GM23248 (cell line): ENCODE data around the gene TNFRSF11A. TPM values are rescaled to one million over a fixed set of nuclear protein-coding genes. Genes with fewer than 3 reads are reported as not detected.
A peak's percentile ranks its signal among the peaks of the same experiment; 100 is the strongest.

Experiments
- DNase-seq: peaks from one replicate; pipeline ENCODE4 v3.0.0-alpha.2; 2015
- H2AFZ ChIP-seq: fragments of 200-600 bp; sonication (generic); 2 replicates; pipeline ENCODE4 v1.6.1; 2016; ENCODE audit warnings: antibody characterized with exemption
- H3F3A ChIP-seq: fragments of 200-600 bp; sonication (generic); 2 replicates; pipeline ENCODE4 v1.6.1; 2016; ENCODE audit warnings: mild to moderate bottlenecking, antibody characterized with exemption, mixed run types; ENCODE audit not compliant: insufficient read depth
- H3K27ac ChIP-seq: fragments of 200-600 bp; sonication (generic); 2 replicates; pipeline ENCODE4 v1.5.1; 2016; ENCODE audit warnings: mild to moderate bottlenecking
- H3K27me3 ChIP-seq: fragments of 200-600 bp; sonication (generic); replicated peaks from 2 replicates; pipeline ENCODE4 v1.6.1; 2016; ENCODE audit warnings: mild to moderate bottlenecking; ENCODE audit not compliant: insufficient read depth
- H3K36me3 ChIP-seq: fragments of 200-600 bp; sonication (generic); 2 replicates; pipeline ENCODE4 v1.6.1; 2016; ENCODE audit warnings: low read depth, mild to moderate bottlenecking
- H3K4me1 ChIP-seq: fragments of 200-600 bp; sonication (generic); 2 replicates; pipeline ENCODE4 v1.6.1; 2016; ENCODE audit warnings: mild to moderate bottlenecking; ENCODE audit not compliant: insufficient read depth
- H3K4me2 ChIP-seq: fragments of 200-600 bp; sonication (generic); one replicate; pipeline ENCODE4 v1.6.1; 2016; ENCODE audit warnings: mild to moderate bottlenecking; ENCODE audit not compliant: unreplicated experiment
- H3K4me3 ChIP-seq: fragments of 200-600 bp; sonication (generic); 2 replicates; pipeline ENCODE4 v1.5.1; 2016; ENCODE audit warnings: mild to moderate bottlenecking
- H3K79me2 ChIP-seq: fragments of 200-600 bp; sonication (generic); 2 replicates; pipeline ENCODE4 v1.6.1; 2016; ENCODE audit warnings: mild to moderate bottlenecking; ENCODE audit not compliant: insufficient read depth
- H3K9ac ChIP-seq: fragments of 200-600 bp; sonication (generic); 2 replicates; pipeline ENCODE4 v1.6.1; 2016; ENCODE audit warnings: mild to moderate bottlenecking
- H3K9me2 ChIP-seq: fragments of 200-600 bp; sonication (generic); 2 replicates; pipeline ENCODE4 v1.6.1; 2016; ENCODE audit warnings: mixed run types, mild to moderate bottlenecking, moderate library complexity; ENCODE audit not compliant: insufficient read depth
- H3K9me3 ChIP-seq: fragments of 200-600 bp; sonication (generic); one replicate; pipeline ENCODE4 v1.6.1; 2017; ENCODE audit warnings: low read depth
- H4K20me1 ChIP-seq: fragments of 200-600 bp; sonication (generic); 2 replicates; pipeline ENCODE4 v1.6.0; 2016; ENCODE audit not compliant: insufficient read depth
- EZH2 ChIP-seq: fragments of 200-600 bp; sonication (generic); IDR thresholded peaks from 2 replicates; pipeline ENCODE4 v1.6.1; 2018; ENCODE audit warnings: antibody characterized with exemption, mild to moderate bottlenecking; ENCODE audit not compliant: insufficient read depth, poor library complexity, severe bottlenecking
- EZH2phosphoT487 ChIP-seq: fragments of 200-600 bp; sonication (generic); IDR thresholded peaks from 2 replicates; pipeline ENCODE4 v1.6.1; 2018; ENCODE audit warnings: antibody characterized with exemption, moderate library complexity, mild to moderate bottlenecking, low read depth; ENCODE audit not compliant: insufficient read depth
- WGBS, 2 experiments: methylation state at CpG; one replicate each; pipeline ENCODE4 v1.1.6; 2015 to 2017; ENCODE audit warnings: low lambda C conversion rate in 2 of 2, low coverage in 1 of 2; ENCODE audit errors: missing lambda C conversion rate in 2 of 2; 5-methylcytosine and 5-hydroxymethylcytosine counted together
- in situ Hi-C: fragments of 300-500 bp; cut with MboI; formaldehyde crosslinking; loops from 2 replicates; pipeline ENCODE4 v1.15.0; 2020
- polyA plus RNA-seq: library from polyadenylated mRNA; unstranded; fragments of >200 nt; fragmentation: Nextera tagmentation; extraction: Ambion mirVana; gene quantifications from 2 replicates; pipeline ENCODE4 v1.2.1, GENCODE V29; 2016
- total RNA-seq: library from RNA; depleted of rRNA; stranded (reverse); fragments of >200 nt; shearing (Covaris generic); gene quantifications from 2 replicates; pipeline ENCODE4 v1.2.3, GENCODE V29; 2014

TNFRSF11A gene
- total and polyA plus RNA-seq, 2 experiments from 2014 or later: 0.09 to 0.22 TPM

- DNase-seq: no peak
- TF ChIP-seq EZH2phosphoT487: no peak
- WGBS, 2 experiments: 52 to 58% methylated on average over 3 of the region's 3 CpGs
- in situ Hi-C loops: no loop called here
- H3K27ac ChIP-seq: no peak overlapping the region
- H2AFZ ChIP-seq: no peak overlapping the region
- H3K9me3 ChIP-seq: no peaks in the 10 kb centered on the region
- no peaks in the 10 kb centered on the region for H3K4me1 ChIP-seq
- H3F3A ChIP-seq: peaks cover 11% of the 10 kb centered on the region
- no peaks in the 10 kb centered on the region for H3K36me3 ChIP-seq
- H4K20me1 ChIP-seq: no peaks in the 10 kb centered on the region
- H3K9ac ChIP-seq: no peak overlapping the region
- no peaks in the 10 kb centered on the region for H3K9me2 ChIP-seq
- no peaks in the 10 kb centered on the region for H3K79me2 ChIP-seq
- H3K4me2 ChIP-seq: no peak overlapping the region
- H3K4me3 ChIP-seq: no peak overlapping the region
- peaks cover 39% of the 10 kb centered on the region for H3K27me3 ChIP-seq
Measured at GRCh38 chr18:62321201-62321600, 3.9 kb upstream of the TNFRSF11A start.

DNA sequence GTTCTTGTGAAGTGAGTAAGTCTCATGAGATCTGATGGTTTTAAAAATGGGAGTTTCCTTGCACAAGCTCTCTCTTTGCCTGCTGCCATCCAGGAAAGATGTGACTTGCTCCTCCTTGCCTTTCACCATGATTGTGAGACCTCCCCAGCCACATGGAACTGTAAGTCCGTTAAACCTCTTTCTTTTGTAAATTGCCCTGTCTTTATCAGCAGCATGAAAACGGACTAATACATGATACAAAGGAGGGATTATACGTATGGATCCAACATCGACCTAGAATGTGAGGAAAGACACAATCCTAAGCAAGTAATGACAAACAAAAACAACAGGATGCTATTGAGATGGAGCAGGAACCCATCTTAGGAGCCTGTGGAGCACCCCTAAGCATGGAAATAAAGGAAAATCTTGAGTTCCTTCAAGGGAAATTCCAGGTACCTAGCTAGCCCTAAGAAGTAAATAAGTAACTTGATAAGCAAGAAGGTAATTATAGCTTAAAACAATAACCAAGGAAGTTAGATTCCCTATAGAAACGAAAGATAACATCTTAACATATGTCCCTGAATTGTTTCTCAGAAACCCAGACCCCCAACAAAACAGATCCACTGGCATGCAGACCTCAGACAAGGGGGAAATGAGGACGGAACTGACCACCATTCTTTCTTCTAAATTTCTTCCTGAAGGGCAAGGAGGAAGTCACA lies 1.5 kb upstream of the TNFRSF11A start:
- H3K79me2 ChIP-seq: no peaks in the 10 kb centered on the region
- H3K27me3 ChIP-seq: peaks cover 61% of the 10 kb centered on the region
- H3K9ac ChIP-seq: no peak overlapping the region
- H3K4me1 ChIP-seq: no peaks in the 10 kb centered on the region
- DNase-seq: no peak
- no peaks in the 10 kb centered on the region for H4K20me1 ChIP-seq
- H2AFZ ChIP-seq: no peak overlapping the region
- no peak for TF ChIP-seq EZH2phosphoT487
- peak; percentile 84 for TF ChIP-seq EZH2
- H3K9me3 ChIP-seq: no peaks in the 10 kb centered on the region
- H3K4me2 ChIP-seq: no peak overlapping the region
- in situ Hi-C loops: no loop called here
- no peak overlapping the region for H3K4me3 ChIP-seq
- WGBS, 2 experiments: 2 to 3% methylated on average over 6 of the region's 6 CpGs
- no peaks in the 10 kb centered on the region for H3K9me2 ChIP-seq
- no peaks in the 10 kb centered on the region for H3K36me3 ChIP-seq
- peaks cover 11% of the 10 kb centered on the region for H3F3A ChIP-seq
- no peak overlapping the region for H3K27ac ChIP-seq

GRCh38 chr18:62324181-62324828 lies 805 bp upstream of the TNFRSF11A start:
- Histone ChIP-seq H3K9me2 (no peaks in the 10 kb centered on the region), H3K9ac (no peak overlapping the region), H3K4me2 (no peak overlapping the region), H3K9me3 (no peaks in the 10 kb centered on the region), H3K36me3 (no peaks in the 10 kb centered on the region), H3K79me2 (no peaks in the 10 kb centered on the region), H3K4me1 (peaks cover 2% of the 10 kb centered on the region; the same call in 1 of the 2 replicates), H3K27me3 (peaks cover 61% of the 10 kb centered on the region), H3K4me3 (no peak overlapping the region), H3F3A (peaks cover 13% of the 10 kb centered on the region), H4K20me1 (no peaks in the 10 kb centered on the region), H3K27ac (no peak overlapping the region), H2AFZ (no peak overlapping the region)
- peak; percentile 6 for DNase-seq
- TF ChIP-seq EZH2phosphoT487: no peak
- peak; percentile 56 for TF ChIP-seq EZH2
- WGBS, 2 experiments: 19 to 22% methylated on average over 12 of the region's 12 CpGs
- in situ Hi-C loops: no loop called here

GRCh38 chr18:62325806-62326645 lies 916 bp downstream of the TNFRSF11A start:
- Histone ChIP-seq H4K20me1 (no peaks in the 10 kb centered on the region), H3K9me3 (no peaks in the 10 kb centered on the region), H3K4me3 (peak overlapping the region; percentile 63), H3K27ac (no peak overlapping the region), H3K36me3 (no peaks in the 10 kb centered on the region), H3K9me2 (no peaks in the 10 kb centered on the region), H3K4me1 (peaks cover 14% of the 10 kb centered on the region), H3K27me3 (peaks cover 61% of the 10 kb centered on the region), H2AFZ (peak overlapping the region; percentile 37), H3K9ac (no peak overlapping the region), H3K4me2 (peak overlapping the region; percentile 67), H3K79me2 (no peaks in the 10 kb centered on the region), H3F3A (peaks cover 15% of the 10 kb centered on the region)
- in situ Hi-C loops: no loop called here
- peak; percentile 53; the same call in 1 of the 2 replicates for TF ChIP-seq EZH2phosphoT487
- peak; percentile 96 for TF ChIP-seq EZH2
- DNase-seq: peak; percentile 48
- 4 to 5% methylated on average over 45 of the region's 45 CpGs for WGBS, 2 experiments
